ENCODE results near the gene NEK11. TPM values are rescaled to one million over a fixed set of nuclear protein-coding genes. Genes with fewer than 3 reads are reported as not detected.

The NEK11 gene
- total RNA-seq, 4 donors from 2014 or later: 14.8 to 34.0 (median 28.2) TPM

DNA sequence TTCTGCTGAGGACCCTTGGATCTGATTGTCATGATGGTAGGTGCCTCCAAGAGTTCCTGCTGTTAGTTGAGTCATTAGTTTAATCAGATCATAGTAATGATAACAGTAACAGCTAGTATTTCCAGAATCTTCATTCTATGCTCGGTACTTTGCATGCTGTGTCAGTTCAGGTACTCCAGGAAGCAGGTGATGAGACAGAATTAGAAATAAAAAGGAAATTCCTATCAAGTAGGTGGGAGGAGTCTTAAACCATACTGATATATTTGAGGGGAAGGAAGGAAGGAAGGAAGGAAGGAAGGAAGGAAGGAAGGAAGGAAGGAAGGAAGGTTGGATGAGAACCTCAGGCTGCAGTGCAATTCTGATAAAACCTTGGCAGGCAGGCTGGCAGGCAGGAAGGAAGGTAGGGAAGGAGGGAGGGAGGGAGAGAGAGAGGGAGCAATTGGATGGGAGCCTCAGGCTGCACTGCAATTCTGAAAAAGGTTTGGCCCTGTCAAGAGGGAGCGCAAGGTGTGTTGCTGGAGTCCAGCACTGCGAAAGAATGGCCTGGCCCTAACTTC, 206.1 kb downstream of the NEK11 start:
- no peaks in the 10 kb centered on the region for H3K4me1 ChIP-seq
- no peak overlapping the region for H3K4me3 ChIP-seq (replicated peaks in 1 of 3)
- 87 to 89% methylated on average over 3 of the region's 3 CpGs for WGBS, 2 donors
- DNase-seq: no peak
- no peaks in the 10 kb centered on the region for H3K36me3 ChIP-seq
- no peak overlapping the region for H3K27ac ChIP-seq
- TF ChIP-seq POLR2A (IDR thresholded peaks at IDR 0.05): no peak
- TF ChIP-seq, protein P1, sequence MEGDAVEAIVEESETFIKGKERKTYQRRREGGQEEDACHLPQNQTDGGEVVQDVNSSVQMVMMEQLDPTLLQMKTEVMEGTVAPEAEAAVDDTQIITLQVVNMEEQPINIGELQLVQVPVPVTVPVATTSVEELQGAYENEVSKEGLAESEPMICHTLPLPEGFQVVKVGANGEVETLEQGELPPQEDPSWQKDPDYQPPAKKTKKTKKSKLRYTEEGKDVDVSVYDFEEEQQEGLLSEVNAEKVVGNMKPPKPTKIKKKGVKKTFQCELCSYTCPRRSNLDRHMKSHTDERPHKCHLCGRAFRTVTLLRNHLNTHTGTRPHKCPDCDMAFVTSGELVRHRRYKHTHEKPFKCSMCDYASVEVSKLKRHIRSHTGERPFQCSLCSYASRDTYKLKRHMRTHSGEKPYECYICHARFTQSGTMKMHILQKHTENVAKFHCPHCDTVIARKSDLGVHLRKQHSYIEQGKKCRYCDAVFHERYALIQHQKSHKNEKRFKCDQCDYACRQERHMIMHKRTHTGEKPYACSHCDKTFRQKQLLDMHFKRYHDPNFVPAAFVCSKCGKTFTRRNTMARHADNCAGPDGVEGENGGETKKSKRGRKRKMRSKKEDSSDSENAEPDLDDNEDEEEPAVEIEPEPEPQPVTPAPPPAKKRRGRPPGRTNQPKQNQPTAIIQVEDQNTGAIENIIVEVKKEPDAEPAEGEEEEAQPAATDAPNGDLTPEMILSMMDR (IDR thresholded peaks at IDR 0.05): no peak
- H3K27me3 ChIP-seq: no peaks in the 10 kb centered on the region
- intact Hi-C loops (cut with DNase I): loop anchor here (10.0 kb wide), 2 partner anchors 152 to 272 kb away; partner anchors contain the start of genes MRPL3 and NUDT16
- no peaks in the 10 kb centered on the region for H3K9me3 ChIP-seq

DNA sequence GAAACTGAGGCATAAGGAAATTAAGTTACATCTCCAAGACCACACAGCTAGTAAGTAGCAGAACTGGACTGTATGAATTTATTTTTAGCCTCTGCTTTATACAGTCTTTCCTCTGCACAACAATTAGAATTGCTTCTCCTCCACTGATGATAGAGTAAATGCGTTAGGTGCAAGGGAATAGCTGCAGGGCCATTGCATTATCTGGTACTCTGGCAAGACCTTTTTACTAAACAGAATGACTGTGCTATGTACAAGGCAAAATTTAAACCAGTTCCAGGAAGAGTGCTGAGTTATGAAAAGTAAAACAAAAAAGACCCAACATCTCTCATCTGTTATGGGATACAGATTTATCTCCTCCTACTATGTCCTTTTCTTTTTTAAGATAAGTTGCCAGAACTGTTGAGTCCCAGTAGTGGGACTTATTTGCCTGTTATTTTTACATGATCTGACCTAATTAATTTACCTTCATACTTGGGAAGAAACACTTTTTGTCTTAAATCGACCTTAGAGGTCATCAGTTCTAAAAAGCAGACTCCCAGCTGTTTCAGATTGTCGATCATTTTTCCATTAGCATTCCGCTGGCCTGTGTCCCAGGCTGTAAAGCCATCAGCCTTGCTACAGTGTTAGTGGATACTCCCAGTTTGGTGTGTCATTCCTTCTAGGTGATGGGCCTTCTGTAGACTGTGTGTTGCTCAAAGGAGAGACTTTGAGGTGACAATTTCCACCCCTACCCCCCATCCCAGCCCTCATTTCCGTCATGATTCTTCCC, 207.4 kb downstream of the NEK11 start:
- H3K4me3 ChIP-seq (replicated peaks in 1 of 3): no peak overlapping the region
- H3K4me1 ChIP-seq: peaks cover 0 to 6% of the 10 kb centered on the region in 2 donors
- no peaks in the 10 kb centered on the region for H3K36me3 ChIP-seq
- intact Hi-C loops (cut with DNase I): loop anchor here (10.0 kb wide), 2 partner anchors 151 to 271 kb away; partner anchors contain the start of genes MRPL3 and NUDT16
- 79 to 82% methylated on average over 5 of the region's 5 CpGs for WGBS, 2 donors
- TF ChIP-seq, protein P1 (IDR thresholded peaks at IDR 0.05): no peak
- TF ChIP-seq POLR2A (IDR thresholded peaks at IDR 0.05): no peak
- no peak for DNase-seq
- no peaks in the 10 kb centered on the region for H3K9me3 ChIP-seq
- H3K27me3 ChIP-seq: no peaks in the 10 kb centered on the region
- no peak overlapping the region for H3K27ac ChIP-seq

DNA sequence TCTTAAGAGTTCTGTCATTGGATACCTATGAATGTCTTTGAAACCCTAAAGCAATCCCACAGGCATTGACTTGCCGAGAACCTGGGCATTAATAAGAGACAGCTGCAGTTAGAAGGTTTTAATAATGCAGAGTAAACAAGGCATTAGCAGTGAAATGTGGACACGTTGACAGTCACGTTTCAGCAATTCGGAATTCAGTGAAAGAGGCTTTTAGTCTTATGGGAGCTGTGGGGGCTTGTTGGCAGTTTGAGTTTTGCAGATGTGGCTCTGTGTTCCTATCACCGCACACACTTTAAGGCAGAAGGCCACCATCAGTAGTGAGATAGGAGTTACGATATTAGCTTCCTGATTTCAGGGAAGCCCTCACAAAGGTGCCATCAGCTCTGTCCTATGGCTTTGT, 209.7 kb downstream of the NEK11 start:
- TF ChIP-seq POLR2A (IDR thresholded peaks at IDR 0.05): no peak
- TF ChIP-seq, protein P1 (IDR thresholded peaks at IDR 0.05): no peak
- H3K27ac ChIP-seq: no peak overlapping the region
- H3K4me3 ChIP-seq (replicated peaks in 1 of 3): no peak overlapping the region
- no peak for DNase-seq
- no peaks in the 10 kb centered on the region for H3K9me3 ChIP-seq
- H3K36me3 ChIP-seq: no peaks in the 10 kb centered on the region
- intact Hi-C loops (cut with DNase I): loop anchor here (10.0 kb wide), 2 partner anchors 148 to 268 kb away; partner anchors contain the start of genes MRPL3 and NUDT16
- WGBS, 2 donors: 81 to 86% methylated on average over 6 of the region's 6 CpGs
- H3K4me1 ChIP-seq: peaks cover 0 to 6% of the 10 kb centered on the region in 2 donors
- no peaks in the 10 kb centered on the region for H3K27me3 ChIP-seq

DNA sequence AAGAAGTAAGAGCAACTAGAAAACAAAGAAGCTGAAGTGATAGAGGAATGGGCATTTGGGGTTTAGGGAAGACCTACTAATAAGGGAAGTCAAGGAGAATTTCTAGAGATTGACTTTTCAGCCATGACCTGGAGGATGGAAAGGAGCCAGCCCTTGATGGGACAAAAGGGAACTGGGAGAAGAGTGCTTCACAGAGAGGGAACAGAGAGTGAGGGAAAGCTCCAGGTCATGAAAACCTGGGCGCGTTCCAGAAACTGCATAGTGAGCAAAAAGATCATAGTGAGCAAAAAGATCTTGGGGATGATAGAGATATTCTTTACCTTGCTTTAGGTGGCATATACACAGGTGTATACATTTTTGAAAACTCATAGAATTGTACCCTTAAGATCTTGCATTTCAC, 211.8 kb downstream of the NEK11 start:
- intact Hi-C loops (cut with DNase I): loop anchor here (10.0 kb wide), 2 partner anchors 146 to 266 kb away; partner anchors contain the start of genes MRPL3 and NUDT16
- no peaks in the 10 kb centered on the region for H3K27me3 ChIP-seq
- TF ChIP-seq POLR2A (IDR thresholded peaks at IDR 0.05): no peak
- TF ChIP-seq, protein P1 (IDR thresholded peaks at IDR 0.05): no peak
- no peaks in the 10 kb centered on the region for H3K36me3 ChIP-seq
- no peak overlapping the region for H3K4me3 ChIP-seq (replicated peaks in 1 of 3)
- no peaks in the 10 kb centered on the region for H3K9me3 ChIP-seq
- 32 to 48% methylated on average over 2 of the region's 2 CpGs for WGBS, 2 donors
- no peak overlapping the region for H3K27ac ChIP-seq
- DNase-seq: peak; percentile 86
- H3K4me1 ChIP-seq: peaks cover 4 to 11% of the 10 kb centered on the region in 2 donors

DNA sequence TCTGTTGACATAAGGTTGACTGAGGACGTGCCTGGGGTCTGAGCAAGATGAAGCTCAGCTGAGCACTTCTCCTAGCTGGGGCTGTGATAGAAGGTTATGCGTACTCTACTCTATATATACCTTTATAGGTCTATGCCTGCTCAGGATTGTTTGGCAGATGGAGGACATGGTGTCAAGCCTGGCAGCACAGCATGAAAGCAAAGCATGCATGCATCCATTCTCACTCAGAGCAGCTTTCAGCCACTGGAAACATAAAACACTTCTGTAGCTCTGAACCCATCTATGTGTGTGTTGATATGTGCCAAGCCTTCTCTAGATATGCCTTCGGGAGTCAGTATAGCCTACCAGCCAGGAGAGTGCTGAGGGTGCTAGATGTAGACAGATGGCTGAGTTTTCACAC, 212.6 kb downstream of the NEK11 start:
- no peak for DNase-seq
- intact Hi-C loops (cut with DNase I): loop anchor here (10.0 kb wide), 2 partner anchors 146 to 266 kb away; partner anchors contain the start of genes MRPL3 and NUDT16
- H3K27me3 ChIP-seq: no peaks in the 10 kb centered on the region
- 87% methylated on average over 3 of the region's 3 CpGs for WGBS, 2 donors
- no peak for TF ChIP-seq POLR2A (IDR thresholded peaks at IDR 0.05)
- TF ChIP-seq, protein P1 (IDR thresholded peaks at IDR 0.05): no peak
- no peak overlapping the region for H3K27ac ChIP-seq
- peaks cover 4 to 11% of the 10 kb centered on the region in 2 donors for H3K4me1 ChIP-seq
- no peaks in the 10 kb centered on the region for H3K9me3 ChIP-seq
- H3K36me3 ChIP-seq: no peaks in the 10 kb centered on the region
- H3K4me3 ChIP-seq (replicated peaks in 1 of 3): no peak overlapping the region

All from thyroid gland (tissue), 4 donors.